Ascending aorta (tissue), 2 donors: ENCODE results near the gene DUS1L. TPM values are rescaled to one million over a fixed set of nuclear protein-coding genes. Genes with fewer than 3 reads are reported as not detected.

Source experiments
- DNase-seq, 2 donors: peaks; one replicate each; pipeline ENCODE4 v3.0.0-alpha.2; 2019; ENCODE audit warnings: low spot score in 2 of 2
- H3K27ac ChIP-seq, 2 donors: fragments of 200-600 bp; sonication (generic); one replicate each; pipeline ENCODE4 v1.5.1; 2016 to 2017; ENCODE audit warnings: mild to moderate bottlenecking in 1 of 2
- H3K27me3 ChIP-seq: fragments of 200-600 bp; sonication (generic); one replicate; pipeline ENCODE4 v1.5.1; 2017
- H3K36me3 ChIP-seq, 2 donors: fragments of 200-600 bp; sonication (generic); one replicate each; pipeline ENCODE4 v1.5.1; 2016
- H3K4me1 ChIP-seq, 2 donors: fragments of 200-600 bp; sonication (generic); one replicate each; pipeline ENCODE4 v1.5.1; 2016 to 2017; ENCODE audit warnings: mild to moderate bottlenecking in 1 of 2
- H3K4me3 ChIP-seq, 2 donors: fragments of 200-600 bp; sonication (generic); one replicate each; pipeline ENCODE4 v1.5.1; 2016 to 2017; ENCODE audit warnings: mild to moderate bottlenecking in 1 of 2
- H3K9me3 ChIP-seq, 2 donors: fragments of 200-600 bp; sonication (generic); one replicate each; pipeline ENCODE4 v1.5.1; 2016
- CTCF ChIP-seq, 3 experiments: fragments of 200-600 bp in 2 of 3; fragments of 450-650 bp in 1 of 3; sonication (generic) in 2 of 3; IDR thresholded peaks; one replicate each; pipeline ENCODE4 v1.5.1; 2016 to 2019; ENCODE audit warnings: antibody characterized with exemption in 3 of 3, mild to moderate bottlenecking in 1 of 3, moderate library complexity in 1 of 3
- intact Hi-C: fragments of 100-400 bp; cut with DNase I; formaldehyde crosslinking; loops from one replicate; pipeline ENCODE4 v1.15.1; 2023
- total RNA-seq: library from RNA; depleted of rRNA; stranded (reverse); fragments of >200 nt; gene quantifications from one replicate; pipeline ENCODE4 v1.1.0, GENCODE V29; 2016

The DUS1L gene
- total RNA-seq, 1 donor from 2014 or later: 111 TPM

GRCh38 chr17:82048571-82048971, 17.0 kb downstream of the DUS1L start:
- Histone ChIP-seq H3K4me1 (peaks cover 18 to 19% of the 10 kb centered on the region in 2 donors), H3K4me3 (no peak overlapping the region), H3K9me3 (no peaks in the 10 kb centered on the region), H3K36me3 (peaks cover 15 to 33% of the 10 kb centered on the region in 2 donors), H3K27me3 (no peaks in the 10 kb centered on the region), H3K27ac (no peak overlapping the region)
- no peak for DNase-seq
- TF ChIP-seq CTCF (IDR thresholded peaks at IDR 0.05): no peak
- intact Hi-C loops: no loop called here

GRCh38 chr17:82047914-82048570, 17.6 kb downstream of the DUS1L start:
- Histone ChIP-seq H3K9me3 (no peaks in the 10 kb centered on the region), H3K36me3 (peaks cover 15 to 33% of the 10 kb centered on the region in 2 donors), H3K4me1 (peaks cover 17 to 18% of the 10 kb centered on the region in 2 donors), H3K27ac (no peak overlapping the region), H3K27me3 (no peaks in the 10 kb centered on the region), H3K4me3 (no peak overlapping the region)
- TF ChIP-seq CTCF (IDR thresholded peaks at IDR 0.05): no peak
- intact Hi-C loops: no loop called here
- DNase-seq: no peak

- H3K27me3 ChIP-seq: no peaks in the 10 kb centered on the region
- H3K4me1 ChIP-seq: peaks cover 11 to 12% of the 10 kb centered on the region in 2 donors
- H3K4me3 ChIP-seq: no peak overlapping the region
- H3K9me3 ChIP-seq: no peaks in the 10 kb centered on the region
- intact Hi-C loops: no loop called here
- no peak for DNase-seq
- peaks cover 15 to 33% of the 10 kb centered on the region in 2 donors for H3K36me3 ChIP-seq
- no peak for TF ChIP-seq CTCF (IDR thresholded peaks at IDR 0.05)
- H3K27ac ChIP-seq: no peak overlapping the region
Measured at GRCh38 chr17:82047379-82047778, 18.2 kb downstream of the DUS1L start.

DNA sequence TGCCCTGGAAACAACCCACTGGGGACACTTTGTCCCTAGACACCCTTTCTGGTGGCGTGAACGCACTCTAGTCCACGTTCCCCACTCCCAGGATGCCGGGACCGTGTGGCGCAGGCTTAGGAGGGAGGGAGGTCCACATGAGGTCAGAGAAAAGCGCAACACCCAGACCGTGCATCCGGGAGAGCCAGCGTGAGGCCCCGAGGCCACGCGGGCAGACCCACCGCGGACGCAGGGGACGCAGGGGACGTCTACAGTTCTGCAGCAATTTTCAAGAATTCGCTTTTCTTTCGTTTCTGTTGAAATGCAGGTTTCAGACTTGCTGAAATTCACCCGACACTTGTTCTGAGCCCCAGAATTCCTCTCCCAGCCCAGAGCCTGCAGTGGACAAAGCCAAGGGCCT, 18.7 kb downstream of the DUS1L start:
- H3K27ac ChIP-seq: no peak overlapping the region
- H3K36me3 ChIP-seq: peaks cover 15 to 33% of the 10 kb centered on the region in 2 donors
- TF ChIP-seq CTCF (IDR thresholded peaks at IDR 0.05): no peak
- intact Hi-C loops: no loop called here
- peaks cover 9 to 10% of the 10 kb centered on the region in 2 donors for H3K4me1 ChIP-seq
- H3K9me3 ChIP-seq: no peaks in the 10 kb centered on the region
- DNase-seq: no peak
- no peaks in the 10 kb centered on the region for H3K27me3 ChIP-seq
- no peak overlapping the region for H3K4me3 ChIP-seq

DNA sequence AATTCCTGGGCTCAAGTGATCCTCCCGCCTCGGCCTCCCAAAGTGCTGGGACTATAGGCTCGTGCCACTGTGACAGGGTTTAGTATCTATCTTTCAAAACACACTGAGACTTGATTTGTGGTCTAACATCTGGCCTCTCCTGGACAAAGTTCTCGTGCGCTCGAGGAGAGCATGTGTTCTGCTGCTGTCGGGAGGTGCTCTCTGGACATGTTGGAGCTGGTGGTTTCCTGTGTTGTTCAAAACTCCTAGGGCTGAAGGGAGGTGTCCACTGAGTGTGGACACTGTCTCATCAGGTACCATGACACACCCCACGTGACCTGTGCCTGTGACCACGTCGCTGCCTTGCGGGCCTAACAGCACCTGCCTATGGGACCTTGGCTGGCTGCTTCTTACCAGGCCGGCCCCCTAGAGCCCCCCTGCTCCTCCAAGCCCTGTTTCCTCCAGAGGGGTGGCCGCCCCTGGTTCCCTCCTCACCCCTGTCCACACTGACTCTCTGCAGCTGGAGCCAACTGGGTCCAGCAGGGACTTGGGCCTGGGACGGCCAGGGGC, 19.6 kb downstream of the DUS1L start:
- no peak for DNase-seq
- H3K4me1 ChIP-seq: peaks cover 9% of the 10 kb centered on the region in 2 donors
- H3K36me3 ChIP-seq: peaks cover 15 to 33% of the 10 kb centered on the region in 2 donors
- no peak overlapping the region for H3K27ac ChIP-seq
- H3K27me3 ChIP-seq: no peaks in the 10 kb centered on the region
- H3K4me3 ChIP-seq: no peak overlapping the region
- intact Hi-C loops: no loop called here
- TF ChIP-seq CTCF (IDR thresholded peaks at IDR 0.05): no peak
- H3K9me3 ChIP-seq: no peaks in the 10 kb centered on the region
